ENCODE measurements around the gene PTPN18. TPM values are rescaled to one million over a fixed set of nuclear protein-coding genes. Genes with fewer than 3 reads are reported as not detected.

Gene PTPN18
- total RNA-seq, 2 experiments from 2014 or later = 27.6 to 27.8 TPM

DNA sequence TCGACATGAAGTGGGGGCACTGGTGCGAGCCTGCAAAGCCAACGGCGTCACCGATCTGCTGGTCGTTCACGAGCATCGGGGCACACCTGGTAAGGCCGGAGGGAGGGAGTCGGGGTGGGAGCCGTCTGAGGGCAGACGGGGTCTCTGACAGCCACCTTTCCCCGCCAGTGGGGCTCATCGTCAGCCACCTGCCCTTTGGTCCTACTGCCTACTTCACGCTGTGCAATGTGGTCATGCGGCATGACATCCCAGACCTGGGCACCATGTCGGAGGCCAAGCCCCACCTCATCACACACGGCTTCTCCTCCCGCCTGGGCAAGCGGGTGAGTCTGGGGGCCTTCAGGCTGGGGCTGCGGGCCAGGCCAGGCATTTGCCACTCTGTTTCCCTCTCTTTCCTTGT, 10.2 kb upstream of the PTPN18 start:
- TF ChIP-seq, protein P1, sequence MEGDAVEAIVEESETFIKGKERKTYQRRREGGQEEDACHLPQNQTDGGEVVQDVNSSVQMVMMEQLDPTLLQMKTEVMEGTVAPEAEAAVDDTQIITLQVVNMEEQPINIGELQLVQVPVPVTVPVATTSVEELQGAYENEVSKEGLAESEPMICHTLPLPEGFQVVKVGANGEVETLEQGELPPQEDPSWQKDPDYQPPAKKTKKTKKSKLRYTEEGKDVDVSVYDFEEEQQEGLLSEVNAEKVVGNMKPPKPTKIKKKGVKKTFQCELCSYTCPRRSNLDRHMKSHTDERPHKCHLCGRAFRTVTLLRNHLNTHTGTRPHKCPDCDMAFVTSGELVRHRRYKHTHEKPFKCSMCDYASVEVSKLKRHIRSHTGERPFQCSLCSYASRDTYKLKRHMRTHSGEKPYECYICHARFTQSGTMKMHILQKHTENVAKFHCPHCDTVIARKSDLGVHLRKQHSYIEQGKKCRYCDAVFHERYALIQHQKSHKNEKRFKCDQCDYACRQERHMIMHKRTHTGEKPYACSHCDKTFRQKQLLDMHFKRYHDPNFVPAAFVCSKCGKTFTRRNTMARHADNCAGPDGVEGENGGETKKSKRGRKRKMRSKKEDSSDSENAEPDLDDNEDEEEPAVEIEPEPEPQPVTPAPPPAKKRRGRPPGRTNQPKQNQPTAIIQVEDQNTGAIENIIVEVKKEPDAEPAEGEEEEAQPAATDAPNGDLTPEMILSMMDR (IDR thresholded peaks at IDR 0.05) = no peak
- Histone ChIP-seq H3K36me3 (ENCODE audit: insufficient read depth, low read length) (peaks cover 42% of the 10 kb centered on the region), H3K27me3 (ENCODE audit: control insufficient read depth in 1 of 2, insufficient read depth in 2 of 2, low read length in 2 of 2) (no peaks in the 10 kb centered on the region), H3K27ac (ENCODE audit: low read depth in 1 of 2, low read length in 2 of 2) (no peak overlapping the region), H3K4me3 (ENCODE audit: low read length) (no peak overlapping the region), H3K9me3 (ENCODE audit: control insufficient read depth in 1 of 2, insufficient read depth in 1 of 2, low read length in 2 of 2) (no peaks in the 10 kb centered on the region), H3K4me1 (ENCODE audit: insufficient read depth, low read length) (peaks cover 30% of the 10 kb centered on the region)
- CTCF ChIA-PET = no interaction called here
- POLR2A ChIA-PET = no interaction called here
- intact Hi-C loops (cut with DNase I, micrococcal nuclease) = loop anchor here in 1 of 2 experiments (10.0 kb wide), 1 partner anchor 759 kb away; the partner anchor contains the start of gene PLEKHB2
- ATAC-seq (ENCODE audit: poor library complexity) (no peak), DNase-seq (no peak)
- Mint-ChIP-seq H3K36me3 (ENCODE audit: low read depth) (peaks cover 67% of the 10 kb centered on the region), H3K27ac (no peak overlapping the region), H3K4me1 (ENCODE audit: low read depth) (peaks cover 35% of the 10 kb centered on the region), H3K27me3 (no peaks in the 10 kb centered on the region), H3K4me3 (peak overlapping the region; percentile 50), H3K9me3 (no peaks in the 10 kb centered on the region)

DNA sequence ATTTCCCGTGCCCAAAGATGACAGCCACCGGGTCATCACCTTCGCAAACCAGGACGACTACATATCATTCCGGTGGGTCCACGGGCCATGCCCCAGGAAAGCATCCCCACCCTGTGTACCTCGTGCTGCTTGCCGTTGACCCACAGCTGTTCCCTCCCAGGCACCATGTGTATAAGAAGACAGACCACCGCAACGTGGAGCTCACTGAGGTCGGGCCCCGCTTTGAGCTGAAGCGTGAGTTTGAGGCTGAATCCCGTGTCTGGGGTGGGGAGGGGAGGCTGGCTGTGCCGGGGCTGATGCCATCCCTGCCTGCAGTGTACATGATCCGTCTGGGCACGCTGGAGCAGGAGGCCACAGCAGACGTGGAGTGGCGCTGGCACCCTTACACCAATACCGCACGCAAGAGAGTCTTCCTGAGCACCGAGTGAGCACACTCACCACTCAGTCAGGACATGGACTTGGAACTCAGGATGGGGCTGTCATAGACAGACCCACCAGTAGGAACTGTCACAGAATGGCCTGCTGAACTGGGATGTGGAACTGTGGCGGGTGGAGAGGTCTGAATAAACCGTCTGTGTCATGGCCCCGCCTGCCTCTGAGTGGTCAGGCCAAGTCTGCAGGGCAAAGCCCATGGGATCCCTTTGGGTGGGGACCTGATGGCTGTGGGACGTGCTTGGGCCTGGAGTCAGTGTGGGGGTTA, 9.7 kb upstream of the PTPN18 start:
- no peak for DNase-seq
- intact Hi-C loops (cut with DNase I, micrococcal nuclease) = loop anchor here in 1 of 2 experiments (10.0 kb wide), 1 partner anchor 759 kb away; the partner anchor contains the start of gene PLEKHB2
- Mint-ChIP-seq H3K4me3 (peak overlapping the region; percentile 51), H3K36me3 (ENCODE audit: low read depth) (peaks cover 65% of the 10 kb centered on the region), H3K9me3 (no peaks in the 10 kb centered on the region), H3K27ac (no peak overlapping the region), H3K4me1 (ENCODE audit: low read depth) (peaks cover 32% of the 10 kb centered on the region), H3K27me3 (no peaks in the 10 kb centered on the region)
- no peak for ATAC-seq (ENCODE audit: poor library complexity)
- TF ChIP-seq, protein P1 (IDR thresholded peaks at IDR 0.05) = no peak
- H3K4me1 ChIP-seq (ENCODE audit: insufficient read depth, low read length) = peaks cover 24% of the 10 kb centered on the region
- CTCF ChIA-PET = no interaction called here
- no peak overlapping the region for H3K4me3 ChIP-seq (ENCODE audit: low read length)
- H3K36me3 ChIP-seq (ENCODE audit: insufficient read depth, low read length) = peaks cover 42% of the 10 kb centered on the region
- H3K27me3 ChIP-seq (ENCODE audit: control insufficient read depth in 1 of 2, insufficient read depth in 2 of 2, low read length in 2 of 2) = no peaks in the 10 kb centered on the region
- H3K27ac ChIP-seq (ENCODE audit: low read depth in 1 of 2, low read length in 2 of 2) = no peak overlapping the region
- POLR2A ChIA-PET = no interaction called here
- no peaks in the 10 kb centered on the region for H3K9me3 ChIP-seq (ENCODE audit: control insufficient read depth in 1 of 2, insufficient read depth in 1 of 2, low read length in 2 of 2)

DNA sequence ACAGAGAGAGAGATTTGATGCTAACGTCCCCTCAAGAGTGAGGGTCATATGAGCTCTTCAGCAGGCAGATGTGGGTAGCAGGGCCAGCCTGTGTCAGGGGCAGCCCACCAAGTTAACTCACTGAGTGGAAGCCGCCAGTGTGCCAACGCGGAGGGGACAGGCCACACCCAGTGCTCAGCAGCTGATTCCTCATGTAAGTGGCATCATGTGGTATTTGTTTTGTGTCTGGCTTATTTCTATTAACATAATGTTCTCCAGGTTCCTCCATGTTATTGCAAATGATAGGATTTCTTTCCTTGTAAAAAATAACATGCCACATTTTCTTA, 9.2 kb upstream of the PTPN18 start:
- Histone ChIP-seq H3K9me3 (ENCODE audit: control insufficient read depth in 1 of 2, insufficient read depth in 1 of 2, low read length in 2 of 2) (no peaks in the 10 kb centered on the region), H3K36me3 (ENCODE audit: insufficient read depth, low read length) (peaks cover 42% of the 10 kb centered on the region), H3K4me3 (ENCODE audit: low read length) (no peak overlapping the region), H3K27ac (ENCODE audit: low read depth in 1 of 2, low read length in 2 of 2) (no peak overlapping the region), H3K4me1 (ENCODE audit: insufficient read depth, low read length) (peaks cover 19% of the 10 kb centered on the region), H3K27me3 (ENCODE audit: control insufficient read depth in 1 of 2, insufficient read depth in 2 of 2, low read length in 2 of 2) (no peaks in the 10 kb centered on the region)
- Mint-ChIP-seq H3K27me3 (no peaks in the 10 kb centered on the region), H3K27ac (no peak overlapping the region), H3K4me3 (no peak overlapping the region), H3K9me3 (no peaks in the 10 kb centered on the region), H3K4me1 (ENCODE audit: low read depth) (peaks cover 28% of the 10 kb centered on the region), H3K36me3 (ENCODE audit: low read depth) (peaks cover 62% of the 10 kb centered on the region)
- ATAC-seq (ENCODE audit: poor library complexity) (no peak), DNase-seq (no peak)
- ChIA-PET POLR2A (no interaction called here), CTCF (no interaction called here)
- TF ChIP-seq, protein P1 (IDR thresholded peaks at IDR 0.05) = no peak
- intact Hi-C loops (cut with DNase I, micrococcal nuclease) = loop anchor here in 1 of 2 experiments (10.0 kb wide), 1 partner anchor 758 kb away; the partner anchor contains the start of gene PLEKHB2
